ENCODE measurements around the gene OR2L8. TPM values are rescaled to one million over a fixed set of nuclear protein-coding genes. Genes with fewer than 3 reads are reported as not detected.
A peak's percentile ranks its signal among the peaks of the same experiment; 100 is the strongest.
"Not testable (repeated sequence)": the region's sequence is repeated elsewhere in the genome, so short reads cannot be mapped to it uniquely, and the experiment has no call there.

Gene OR2L8
- total RNA-seq, 2 donors from 2014 or later = 0.50 to 0.62 TPM

DNA sequence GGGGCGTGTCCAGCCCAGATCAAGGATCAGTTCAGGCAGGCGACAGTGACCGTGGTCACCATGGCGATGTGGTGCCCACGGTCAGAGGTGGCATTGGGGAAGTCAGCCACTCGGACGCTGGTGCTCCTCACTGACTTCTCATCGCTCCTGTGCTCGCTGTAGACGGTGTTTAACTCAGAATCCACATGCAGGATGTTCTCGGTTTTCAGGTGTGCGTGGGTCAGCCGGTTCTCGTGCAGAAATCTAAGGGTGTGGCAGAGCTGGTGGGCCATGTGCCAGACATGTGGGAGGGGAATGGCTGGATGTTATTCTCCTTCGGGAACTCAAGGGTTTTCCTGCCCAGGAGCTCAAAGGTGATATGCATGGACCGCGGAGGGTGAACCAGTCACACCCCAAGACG, 12.2 kb upstream of the OR2L8 start:
- H3K4me3 Mint-ChIP-seq = no peak overlapping the region
- H3K36me3 Mint-ChIP-seq (ENCODE audit: low read depth) = no peaks in the 10 kb centered on the region
- DNase-seq (no peak), ATAC-seq (no peak)
- no peak overlapping the region for H3K27ac Mint-ChIP-seq
- H3K4me1 Mint-ChIP-seq = no peaks in the 10 kb centered on the region
- H3K27me3 Mint-ChIP-seq = no peaks in the 10 kb centered on the region
- no peaks in the 10 kb centered on the region for H3K9me3 ChIP-seq (ENCODE audit: control insufficient read depth, low read length, poor library complexity, severe bottlenecking)

DNA sequence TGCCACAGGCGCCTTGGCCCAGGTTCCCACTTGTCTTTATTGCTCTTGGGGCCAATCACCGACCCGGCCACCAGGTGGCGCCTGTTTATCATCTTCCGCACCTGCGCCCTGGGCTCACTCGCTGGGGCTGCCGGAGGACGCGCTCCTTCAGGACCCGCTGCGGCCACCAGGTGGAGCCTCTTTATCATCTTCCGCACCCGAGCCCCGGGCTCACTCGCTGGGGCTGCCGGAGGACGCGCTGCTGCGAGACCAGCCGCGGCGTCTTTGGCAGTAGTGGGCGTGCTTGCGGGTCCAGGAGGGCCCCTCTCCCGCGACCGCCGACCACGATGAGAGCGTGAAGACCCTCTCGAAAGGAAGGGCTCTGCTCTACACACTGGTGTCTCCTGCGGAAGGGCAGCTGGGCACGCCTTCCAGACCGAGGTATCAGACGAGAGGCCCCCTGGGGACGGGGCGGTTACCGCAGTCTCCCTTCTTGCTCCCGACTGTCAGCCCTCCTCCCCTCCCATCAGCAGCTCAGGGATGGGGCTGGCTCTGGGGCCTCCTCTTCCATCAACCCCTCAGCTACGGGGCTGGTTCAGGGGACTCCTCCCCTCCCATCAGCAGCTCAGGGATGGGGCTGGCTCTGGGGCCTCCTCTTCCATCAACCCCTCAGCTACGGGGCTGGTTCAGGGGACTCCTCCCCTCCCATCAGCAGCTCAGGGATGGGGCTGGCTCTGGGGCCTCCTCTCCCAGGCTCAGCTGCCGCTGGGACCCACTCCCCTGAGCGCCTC, 11.5 kb upstream of the OR2L8 start:
- not testable (repeated sequence) for H3K27ac Mint-ChIP-seq; H3K4me1 Mint-ChIP-seq; H3K36me3 Mint-ChIP-seq (ENCODE audit: low read depth); H3K27me3 Mint-ChIP-seq; H3K9me3 ChIP-seq (ENCODE audit: control insufficient read depth, low read length, poor library complexity, severe bottlenecking)
- peak overlapping the region; percentile 61 for H3K4me3 Mint-ChIP-seq
- peak; percentile 41 to 81 (median 56) for DNase-seq
- ATAC-seq = peak; percentile 99

DNA sequence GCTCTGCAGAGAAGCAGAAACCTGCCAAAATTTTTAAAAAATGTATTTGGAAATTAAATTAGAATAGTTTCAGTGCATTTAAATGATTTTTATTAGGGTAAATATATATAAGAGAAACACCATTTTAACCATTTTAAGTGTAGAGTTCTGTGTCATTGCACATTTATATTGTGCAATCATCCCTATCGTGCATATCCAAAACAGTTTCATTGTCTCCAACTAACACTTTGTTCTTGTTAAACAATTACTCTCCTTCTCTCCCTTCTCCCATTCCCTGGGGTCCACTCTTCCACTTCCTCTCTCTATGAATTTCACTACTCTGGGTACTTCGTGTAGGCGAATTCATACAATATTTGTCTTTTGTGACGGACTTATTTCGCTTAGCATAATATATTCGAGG, 6.0 kb upstream of the OR2L8 start:
- ATAC-seq = no peak
- DNase-seq = no peak
- no peaks in the 10 kb centered on the region for H3K36me3 Mint-ChIP-seq (ENCODE audit: low read depth)
- no peaks in the 10 kb centered on the region for H3K27me3 Mint-ChIP-seq
- H3K4me3 Mint-ChIP-seq = no peak overlapping the region
- H3K4me1 Mint-ChIP-seq = no peaks in the 10 kb centered on the region
- H3K9me3 ChIP-seq (ENCODE audit: control insufficient read depth, low read length, poor library complexity, severe bottlenecking) = no peaks in the 10 kb centered on the region
- no peak overlapping the region for H3K27ac Mint-ChIP-seq

DNA sequence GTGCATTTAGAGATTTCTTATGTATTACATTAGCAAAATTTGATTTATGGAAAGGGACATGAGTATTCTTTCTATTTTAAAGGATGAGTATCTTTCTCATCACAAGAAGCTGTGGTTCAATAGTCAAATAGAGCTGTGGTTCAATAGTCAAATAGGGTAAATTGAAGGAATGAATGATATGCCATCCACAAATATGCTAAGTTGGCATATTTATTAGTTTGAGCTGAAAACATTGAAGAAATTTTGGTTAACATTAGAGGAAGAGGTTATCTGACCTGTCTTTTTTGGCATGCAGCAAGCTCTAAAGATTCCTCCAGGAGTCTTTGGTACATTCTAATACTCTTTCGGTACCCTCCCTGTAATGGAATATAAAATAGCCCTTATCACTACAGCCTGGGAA, 4.8 kb downstream of the OR2L8 start:
- Mint-ChIP-seq H3K4me1 (no peaks in the 10 kb centered on the region), H3K4me3 (no peak overlapping the region)

DNA sequence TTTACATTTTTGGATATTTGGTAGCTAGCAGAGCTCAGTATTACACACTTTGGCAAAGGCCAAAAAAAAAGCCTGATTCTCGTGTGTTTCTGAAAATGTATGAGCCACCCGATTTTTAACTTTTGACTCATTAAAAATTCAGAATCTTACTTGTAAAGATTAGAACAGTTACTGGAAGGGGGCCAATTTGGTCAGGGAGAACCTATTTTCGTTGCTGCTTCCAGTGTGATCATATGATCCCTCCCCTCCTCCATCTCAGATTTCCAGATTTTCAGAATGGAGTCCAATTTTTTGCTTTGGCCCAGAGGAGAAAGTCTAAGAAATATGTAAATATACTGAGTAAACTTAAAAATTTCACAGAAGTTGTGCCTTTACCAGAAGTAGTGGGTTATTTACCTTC, 13.1 kb downstream of the OR2L8 start:
- no peak overlapping the region for H3K27ac Mint-ChIP-seq
- no peaks in the 10 kb centered on the region for H3K36me3 Mint-ChIP-seq (ENCODE audit: low read depth)
- H3K9me3 ChIP-seq (ENCODE audit: control insufficient read depth, low read length, poor library complexity, severe bottlenecking) = no peaks in the 10 kb centered on the region
- ATAC-seq = no peak
- no peak overlapping the region for H3K4me3 Mint-ChIP-seq
- no peaks in the 10 kb centered on the region for H3K4me1 Mint-ChIP-seq
- DNase-seq = no peak
- H3K27me3 Mint-ChIP-seq = no peaks in the 10 kb centered on the region

More for the DNA sequence above, 4.8 kb downstream of the OR2L8 start:
- DNase-seq (no peak), ATAC-seq (no peak)
- H3K36me3 Mint-ChIP-seq (ENCODE audit: low read depth) = no peaks in the 10 kb centered on the region
- no peak overlapping the region for H3K27ac Mint-ChIP-seq
- H3K9me3 ChIP-seq (ENCODE audit: control insufficient read depth, low read length, poor library complexity, severe bottlenecking) = no peaks in the 10 kb centered on the region
- peaks cover 6% of the 10 kb centered on the region for H3K27me3 Mint-ChIP-seq

DNA sequence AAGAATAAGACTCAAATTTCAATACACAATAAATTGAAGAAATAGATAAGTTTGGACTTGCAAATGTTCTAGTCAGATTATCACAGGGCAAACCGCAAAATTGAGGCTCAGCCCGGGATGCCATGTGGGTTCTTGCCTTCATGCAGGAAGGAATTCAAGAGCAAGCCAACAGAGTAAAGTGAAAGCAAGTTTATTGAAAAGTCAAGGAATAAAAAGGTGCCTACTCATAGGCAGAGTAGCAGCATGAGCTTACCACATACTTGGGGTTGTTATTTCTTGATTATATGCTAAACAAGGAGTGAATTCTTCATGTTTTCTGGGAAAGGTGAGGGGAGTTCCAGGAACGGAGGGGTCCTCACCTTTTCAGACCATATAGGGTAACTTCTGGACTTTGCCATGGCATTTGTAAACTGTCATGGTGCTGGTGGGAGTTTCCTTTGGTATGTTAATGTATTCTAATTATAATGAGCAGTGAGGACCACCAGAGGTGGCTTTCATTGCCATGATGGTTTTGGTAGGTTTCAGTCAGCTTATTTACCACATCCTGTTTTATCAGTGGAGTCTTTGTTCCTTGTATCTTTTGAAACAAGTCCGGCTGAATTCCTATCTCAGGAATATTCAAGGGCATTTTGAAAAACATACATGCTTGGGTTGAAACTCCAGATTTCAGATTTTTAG, 14.4 kb downstream of the OR2L8 start:
- peaks cover 3% of the 10 kb centered on the region for H3K4me1 Mint-ChIP-seq
- ATAC-seq = no peak
- H3K9me3 ChIP-seq (ENCODE audit: control insufficient read depth, low read length, poor library complexity, severe bottlenecking) = no peaks in the 10 kb centered on the region
- no peak for DNase-seq
- H3K36me3 Mint-ChIP-seq (ENCODE audit: low read depth) = no peaks in the 10 kb centered on the region
- no peak overlapping the region for H3K4me3 Mint-ChIP-seq
- H3K27ac Mint-ChIP-seq = no peak overlapping the region
- no peaks in the 10 kb centered on the region for H3K27me3 Mint-ChIP-seq

DNA sequence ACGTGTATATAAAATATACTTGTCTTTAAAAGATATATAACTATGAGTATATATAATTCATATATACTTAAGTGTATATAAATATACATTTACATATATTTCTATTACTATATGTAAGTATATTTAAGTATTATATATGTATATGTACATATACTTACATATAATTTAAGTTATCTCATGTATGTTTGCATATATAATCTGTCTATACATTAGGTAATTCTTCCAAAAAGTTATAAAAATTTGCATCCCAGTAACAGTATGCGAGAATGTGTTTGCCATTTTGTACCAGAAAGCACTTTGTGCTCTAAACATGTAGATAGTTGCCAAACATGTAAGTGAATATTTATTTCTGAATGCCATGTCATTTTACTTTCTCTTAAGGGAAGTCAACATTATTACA, 16.3 kb downstream of the OR2L8 start, which contains the start of gene OR2AK2:
Gene OR2AK2 (plus strand): TSS at position 301 of the 400 bp plus-strand sequence. CDS start 144 bp downstream, outside the sequence.
- H3K9me3 ChIP-seq (ENCODE audit: control insufficient read depth, low read length, poor library complexity, severe bottlenecking) = no peaks in the 10 kb centered on the region
- no peak for DNase-seq
- H3K4me1 Mint-ChIP-seq = peaks cover 3% of the 10 kb centered on the region
- H3K27me3 Mint-ChIP-seq = no peaks in the 10 kb centered on the region
- H3K27ac Mint-ChIP-seq = no peak within 1 kb of the TSS
- no peaks in the 10 kb centered on the region for H3K36me3 Mint-ChIP-seq (ENCODE audit: low read depth)
- no peak for ATAC-seq
- no peak within 1 kb of the TSS for H3K4me3 Mint-ChIP-seq

DNA sequence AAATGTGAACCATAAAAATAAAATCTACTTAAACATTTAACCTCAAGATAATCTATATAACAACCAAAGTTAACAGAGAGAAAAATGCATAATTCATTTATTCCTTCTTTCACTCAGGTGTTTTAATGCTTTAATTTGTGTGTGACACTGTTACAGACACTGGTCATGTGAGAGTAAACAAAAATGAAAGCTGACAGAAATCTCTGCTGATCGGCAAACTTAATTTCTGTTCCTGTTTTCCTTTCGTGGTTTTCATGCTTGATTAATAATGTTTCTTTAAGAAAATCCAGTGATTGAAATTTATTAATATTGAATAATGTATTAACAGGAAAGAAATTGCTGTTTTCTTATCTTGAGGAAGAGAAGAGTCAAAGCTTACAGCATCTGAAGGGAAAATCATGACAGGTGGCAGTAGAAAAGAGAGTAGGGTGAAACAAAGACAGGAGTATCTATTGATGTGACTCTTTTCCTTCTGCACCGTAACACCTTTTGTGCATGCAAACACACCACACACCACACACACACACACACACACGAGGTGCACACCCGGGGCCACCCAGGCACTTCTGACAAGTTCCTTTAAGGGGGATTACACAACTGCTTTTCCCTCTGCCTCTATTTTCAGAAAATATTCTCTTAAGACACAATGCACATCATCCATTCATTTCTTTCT, 18.0 kb downstream of the OR2L8 start:
- Mint-ChIP-seq H3K27me3 (no peaks in the 10 kb centered on the region), H3K4me1 (peaks cover 3% of the 10 kb centered on the region), H3K36me3 (ENCODE audit: low read depth) (no peaks in the 10 kb centered on the region), H3K4me3 (no peak overlapping the region), H3K27ac (no peak overlapping the region)
- H3K9me3 ChIP-seq (ENCODE audit: control insufficient read depth, low read length, poor library complexity, severe bottlenecking) = peaks cover 3% of the 10 kb centered on the region
- ATAC-seq = no peak
- no peak for DNase-seq

DNA sequence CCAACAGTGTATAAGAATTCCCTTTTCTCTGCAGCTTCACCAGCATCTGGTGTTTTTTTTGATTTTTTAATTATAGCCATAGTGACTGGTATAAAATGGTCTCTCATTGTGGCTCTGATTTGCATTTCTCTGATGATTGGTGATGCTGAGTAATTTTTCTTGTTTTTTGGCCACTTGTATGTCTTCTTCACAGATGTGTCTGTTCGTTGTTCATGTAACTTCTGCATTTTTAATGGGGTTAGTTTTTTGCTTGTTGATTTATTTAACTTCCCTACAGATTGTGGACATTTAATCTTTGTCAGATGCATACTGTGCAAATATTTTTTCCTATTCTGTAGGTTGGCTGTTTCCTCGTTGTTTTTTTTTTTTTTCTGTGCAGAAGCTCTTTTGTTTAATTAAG, 44.3 kb downstream of the OR2L8 start:
- DNase-seq (no peak), ATAC-seq (no peak)
- H3K9me3 ChIP-seq (ENCODE audit: control insufficient read depth, low read length, poor library complexity, severe bottlenecking) = no peaks in the 10 kb centered on the region
- Mint-ChIP-seq H3K27me3 (no peaks in the 10 kb centered on the region), H3K27ac (no peak overlapping the region), H3K36me3 (ENCODE audit: low read depth) (no peaks in the 10 kb centered on the region), H3K4me1 (no peaks in the 10 kb centered on the region), H3K4me3 (no peak overlapping the region)

DNA sequence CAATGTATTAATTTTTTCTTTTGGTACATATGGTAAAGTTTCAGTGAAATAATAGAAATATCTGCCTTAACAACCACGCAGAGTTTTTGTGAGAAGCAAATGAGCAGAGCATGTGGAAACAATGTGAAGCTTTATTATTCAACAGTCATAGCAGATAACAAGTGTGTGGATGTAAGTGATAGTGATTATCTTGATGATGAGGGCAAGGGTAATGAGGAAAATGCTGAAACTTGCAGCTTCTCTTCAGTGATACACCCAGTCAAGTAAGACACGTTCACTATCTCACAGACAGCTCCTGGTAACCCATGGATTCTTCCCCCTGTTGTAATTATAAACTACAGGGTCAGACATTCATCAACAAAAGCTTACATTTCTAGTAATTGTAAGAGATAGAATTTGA, 50.2 kb downstream of the OR2L8 start:
- H3K9me3 ChIP-seq (ENCODE audit: control insufficient read depth, low read length, poor library complexity, severe bottlenecking) = no peaks in the 10 kb centered on the region
- Mint-ChIP-seq H3K36me3 (ENCODE audit: low read depth) (peaks cover 3% of the 10 kb centered on the region), H3K4me1 (no peaks in the 10 kb centered on the region), H3K4me3 (no peak overlapping the region), H3K27me3 (no peaks in the 10 kb centered on the region), H3K27ac (no peak overlapping the region)
- ATAC-seq (no peak), DNase-seq (no peak)

Other genes with a start within 250 kb of the OR2L8 start
- gene OR6F1, start 232.2 kb upstream of the OR2L8 start, total RNA-seq = not detected
- not detected for gene OR14K1, start 210.2 kb upstream of the OR2L8 start, total RNA-seq
- gene OR14A2, start 200.7 kb upstream of the OR2L8 start, total RNA-seq = not detected
- gene OR1C1, start 188.3 kb upstream of the OR2L8 start, total RNA-seq = not detected
- gene OR14A16, start 124.7 kb upstream of the OR2L8 start, total RNA-seq = not detected
- gene OR11L1, start 107.0 kb upstream of the OR2L8 start, total RNA-seq = 1 to 10 TPM in 1 of 2 donors, not detected in 1; 1.3 TPM
- 10 to 100 TPM in 1 of 2 donors, 1 to 10 TPM in 1; 1.2 to 44.2 TPM for gene TRIM58, start 91.7 kb upstream of the OR2L8 start, total RNA-seq
- gene OR2W3, start 53.3 kb upstream of the OR2L8 start, total RNA-seq = 1 to 10 TPM in 1 of 2 donors, under 1 TPM in 1; 0.72 to 6.6 TPM
- gene OR2T8, start 28.6 kb upstream of the OR2L8 start, total RNA-seq = under 1 TPM in 1 of 2 donors, not detected in 1; 0.30 TPM
- under 1 TPM in 1 of 2 donors, not detected in 1; 0.15 TPM for gene OR2AJ1, start 24.0 kb upstream of the OR2L8 start, total RNA-seq
- gene OR2AK2, start 16.4 kb downstream of the OR2L8 start, total RNA-seq = under 1 TPM in 1 of 2 donors, not detected in 1; 0.37 TPM
- gene OR2L5, start 64.8 kb downstream of the OR2L8 start, total RNA-seq = not detected
- gene OR2L2, start 81.2 kb downstream of the OR2L8 start, total RNA-seq = under 1 TPM; 0.21 to 0.22 TPM
- not detected for gene OR2L3, start 98.0 kb downstream of the OR2L8 start, total RNA-seq
- under 1 TPM in 1 of 2 donors, not detected in 1; 0.21 TPM for gene OR2L13, start 146.3 kb downstream of the OR2L8 start, total RNA-seq
- not detected for gene OR2M5, start 196.3 kb downstream of the OR2L8 start, total RNA-seq
- gene OR2M2, start 226.0 kb downstream of the OR2L8 start, total RNA-seq = not detected
- gene OR2M3, start 248.4 kb downstream of the OR2L8 start, total RNA-seq = not detected

Data from T-helper 17 cell (primary cell).